Activated CD8-positive, alpha-beta memory T cell treated with anti-CD3 and anti-CD28 coated beads for 1 hour (primary cell): ENCODE measurements around the gene SLC12A3.
"Not testable (repeated sequence)": the region's sequence is repeated elsewhere in the genome, so short reads cannot be mapped to it uniquely, and the experiment has no call there.

Experiments
- DNase-seq, 2 donors: peaks; one replicate each; pipeline ENCODE4 v3.0.0-alpha.2; 2020; ENCODE audit warnings: low read depth in 1 of 2; ENCODE audit errors: extremely low read depth in 1 of 2

The SLC12A3 gene

DNA sequence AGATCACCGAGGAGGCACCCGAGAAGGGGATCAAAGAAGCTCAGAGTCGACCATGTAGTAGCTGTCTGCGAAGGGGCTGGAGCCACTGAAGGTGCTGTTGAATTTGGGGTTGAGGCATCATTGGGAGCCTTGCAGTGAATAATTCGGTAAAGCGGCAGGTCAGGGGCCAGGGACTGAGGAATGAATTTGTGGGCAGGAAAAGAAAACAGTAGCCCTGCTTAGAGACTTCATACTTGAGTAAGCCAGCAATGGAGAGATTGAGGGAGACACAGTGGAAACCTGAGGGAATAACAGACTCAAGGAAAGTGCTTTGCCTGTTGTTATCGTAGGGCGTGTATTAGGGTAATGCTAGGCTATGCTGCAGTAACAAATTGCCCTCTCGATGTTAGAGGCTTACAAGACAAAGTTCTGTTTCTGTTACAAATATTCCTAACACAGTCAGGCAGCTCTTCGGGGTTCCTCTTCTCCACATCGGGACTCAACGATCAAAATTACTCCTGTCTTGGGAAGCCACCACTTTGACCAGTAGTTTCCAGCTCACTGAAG lies 53.5 kb downstream of the SLC12A3 start:
- no peak for DNase-seq

DNA sequence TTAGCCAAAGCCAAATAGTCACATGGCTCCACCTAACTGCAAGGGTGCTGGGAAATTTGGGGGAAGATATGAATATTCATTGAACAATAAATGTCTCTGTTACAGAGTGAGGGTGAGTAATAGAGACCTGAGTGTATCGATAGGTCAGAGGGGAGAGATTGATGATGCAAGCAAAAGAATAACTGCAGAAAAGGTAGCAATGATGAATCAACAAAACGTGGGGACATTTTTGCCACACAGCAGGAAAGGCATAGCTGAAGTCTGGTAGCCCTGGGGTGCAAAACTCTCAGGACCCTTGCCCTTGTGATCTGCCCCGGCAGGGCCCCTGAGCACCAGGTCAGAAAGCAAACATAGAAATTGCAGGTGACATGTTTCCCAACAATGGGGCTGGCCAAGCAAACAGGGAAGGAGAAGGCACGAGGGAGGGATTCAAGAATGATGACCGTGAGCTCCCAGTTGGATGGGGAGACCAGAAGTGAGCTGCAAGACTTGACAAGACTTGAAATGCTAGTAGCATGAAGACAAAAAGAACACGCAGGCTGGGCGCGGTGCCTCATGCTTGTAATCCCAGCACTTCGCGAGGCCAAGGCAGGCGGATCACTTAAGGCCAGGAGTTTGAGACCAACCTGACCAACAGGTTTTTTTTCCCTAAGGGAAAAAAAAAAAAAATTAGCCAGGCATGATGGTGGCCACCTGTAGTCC lies 54.2 kb downstream of the SLC12A3 start:
- no peak for DNase-seq

DNA sequence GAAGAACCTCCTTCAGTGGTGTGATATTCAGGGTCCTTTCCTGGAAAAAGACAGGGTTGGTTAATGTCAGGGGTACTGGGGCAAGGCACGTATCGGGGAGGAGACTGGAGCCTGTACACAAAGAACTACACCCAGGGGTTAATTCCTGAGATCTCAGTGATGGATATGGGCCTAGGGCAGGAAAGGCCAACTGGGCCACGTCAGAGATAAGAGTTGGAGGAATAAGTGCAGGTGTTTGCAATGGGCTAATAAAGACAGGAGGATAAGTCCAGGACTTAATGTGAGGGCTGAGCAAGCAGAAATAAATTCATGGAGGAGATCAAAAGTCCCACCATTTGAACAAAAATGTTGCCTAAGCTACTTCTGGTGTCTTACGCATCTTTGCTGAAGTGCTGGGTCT lies 56.6 kb downstream of the SLC12A3 start:
- no peak for DNase-seq

DNA sequence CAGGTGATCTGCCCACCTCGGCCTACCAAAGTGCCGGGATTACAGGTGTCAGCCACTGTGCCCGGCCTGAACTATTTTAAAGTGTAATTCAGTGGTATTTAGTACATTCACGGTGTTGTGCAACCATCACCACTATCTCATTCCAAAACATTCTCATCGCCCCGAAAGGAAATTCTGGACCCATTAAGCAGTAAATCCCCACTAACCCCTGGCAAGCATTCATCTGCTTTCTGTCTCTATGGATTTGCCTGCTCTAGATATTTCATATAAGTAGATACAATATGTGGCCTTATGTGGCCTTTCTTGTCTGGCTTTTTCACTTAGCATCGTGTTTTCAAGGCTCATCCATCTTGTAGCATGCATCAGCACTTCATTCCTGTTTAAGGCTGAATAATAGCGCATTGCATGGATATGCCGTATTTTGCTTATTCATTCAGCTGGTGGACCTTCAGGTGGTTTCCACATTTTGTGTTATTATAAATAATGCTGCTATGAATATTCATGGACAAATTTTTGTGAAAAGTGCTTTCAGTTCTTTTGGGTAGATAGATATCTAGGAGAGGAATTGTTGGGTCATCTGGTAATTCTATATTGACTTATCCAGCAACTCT lies 58.6 kb downstream of the SLC12A3 start:
- no peak for DNase-seq

DNA sequence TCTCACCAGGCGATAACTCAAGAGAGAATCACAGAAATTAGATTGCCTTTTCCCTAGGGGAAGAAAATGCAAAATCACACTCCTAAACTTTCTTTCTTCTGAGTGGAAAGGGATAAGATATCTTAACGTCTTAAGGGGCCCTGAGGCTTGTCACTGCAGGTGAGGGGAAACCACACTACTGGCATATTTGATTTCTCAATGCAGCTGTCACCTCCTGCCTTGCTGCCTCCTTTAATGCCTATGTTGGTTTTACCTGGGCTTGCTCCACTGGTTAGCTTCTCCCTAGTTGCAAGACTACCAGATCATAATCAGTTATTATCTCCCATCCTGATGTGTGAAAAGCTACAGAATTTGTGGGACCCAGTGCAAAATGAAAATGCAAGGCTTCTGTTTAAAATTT lies 62.5 kb downstream of the SLC12A3 start:
- DNase-seq: no peak

GRCh38 chr16:56929639-56930038 lies 64.6 kb downstream of the SLC12A3 start:
- DNase-seq: no peak

GRCh38 chr16:56930486-56931270 lies 65.7 kb downstream of the SLC12A3 start:
- no peak for DNase-seq

DNA sequence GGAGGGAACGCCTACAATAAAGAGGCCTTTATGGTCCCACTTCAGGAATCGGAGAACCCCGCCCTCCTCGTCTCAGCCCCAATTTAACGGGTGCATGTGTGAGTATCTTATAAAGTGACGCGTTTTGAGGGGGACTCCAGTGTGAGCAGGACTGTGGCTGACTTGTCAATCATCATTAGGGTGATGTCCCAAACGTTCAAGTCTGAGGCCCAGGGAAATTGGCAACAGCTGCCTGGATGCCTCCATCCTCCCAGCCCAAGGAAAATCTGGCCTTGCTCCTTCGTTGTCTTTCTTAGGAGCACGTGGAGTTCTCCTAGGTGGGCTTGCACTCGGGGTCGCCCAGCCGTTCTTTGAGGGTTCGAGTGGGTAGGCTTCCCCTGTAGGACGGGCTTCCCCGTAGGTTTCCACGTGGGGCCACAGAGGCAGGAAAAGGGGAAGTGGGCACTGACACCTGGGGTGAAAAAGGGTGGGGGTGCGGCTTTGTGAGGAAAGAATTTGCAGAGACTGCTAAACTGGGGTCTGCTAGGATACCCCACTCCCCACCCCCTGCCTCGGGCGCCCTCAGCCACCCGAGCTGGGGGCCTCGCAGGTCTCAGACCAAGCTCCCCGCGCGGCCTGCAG lies 66.4 kb downstream of the SLC12A3 start:
- no peak for DNase-seq

- peak; percentile 98 to 99 for DNase-seq
These were observed 67.1 kb downstream of the SLC12A3 start, which contains the start of gene HERPUD1 for GRCh38 chr16:56931892-56932720. TSS of gene HERPUD1 (plus strand) at chr16:56932142. CDS start at chr16:56932245, 103 bp downstream.

- peak in 1 of 2 donors; percentile 17 for DNase-seq
These were observed 68.0 kb downstream of the SLC12A3 start for GRCh38 chr16:56932721-56933619.

- DNase-seq: no peak
These were observed 69.0 kb downstream of the SLC12A3 start for GRCh38 chr16:56933828-56934598.

- DNase-seq: not testable (repeated sequence)
These were observed 69.7 kb downstream of the SLC12A3 start for GRCh38 chr16:56934599-56935145.

DNA sequence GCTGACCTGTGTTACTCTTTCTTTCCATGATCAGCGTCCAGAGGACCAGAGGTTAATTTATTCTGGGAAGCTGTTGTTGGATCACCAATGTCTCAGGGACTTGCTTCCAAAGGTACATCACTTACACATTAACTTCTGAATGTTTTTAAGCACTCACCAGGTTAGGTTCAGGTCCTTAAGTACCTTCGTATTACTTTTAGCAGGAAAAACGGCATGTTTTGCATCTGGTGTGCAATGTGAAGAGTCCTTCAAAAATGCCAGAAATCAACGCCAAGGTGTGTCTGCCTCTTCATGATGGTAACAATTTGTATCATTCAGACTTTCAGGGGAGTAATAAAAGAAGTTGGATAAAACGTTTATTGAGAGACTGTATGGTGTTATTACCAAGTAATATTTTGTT lies 70.2 kb downstream of the SLC12A3 start:
- no peak for DNase-seq

- no peak for DNase-seq
These were observed 71.5 kb downstream of the SLC12A3 start for GRCh38 chr16:56936491-56936890.

GRCh38 chr16:56936950-56937349 lies 71.9 kb downstream of the SLC12A3 start:
- DNase-seq: no peak

DNA sequence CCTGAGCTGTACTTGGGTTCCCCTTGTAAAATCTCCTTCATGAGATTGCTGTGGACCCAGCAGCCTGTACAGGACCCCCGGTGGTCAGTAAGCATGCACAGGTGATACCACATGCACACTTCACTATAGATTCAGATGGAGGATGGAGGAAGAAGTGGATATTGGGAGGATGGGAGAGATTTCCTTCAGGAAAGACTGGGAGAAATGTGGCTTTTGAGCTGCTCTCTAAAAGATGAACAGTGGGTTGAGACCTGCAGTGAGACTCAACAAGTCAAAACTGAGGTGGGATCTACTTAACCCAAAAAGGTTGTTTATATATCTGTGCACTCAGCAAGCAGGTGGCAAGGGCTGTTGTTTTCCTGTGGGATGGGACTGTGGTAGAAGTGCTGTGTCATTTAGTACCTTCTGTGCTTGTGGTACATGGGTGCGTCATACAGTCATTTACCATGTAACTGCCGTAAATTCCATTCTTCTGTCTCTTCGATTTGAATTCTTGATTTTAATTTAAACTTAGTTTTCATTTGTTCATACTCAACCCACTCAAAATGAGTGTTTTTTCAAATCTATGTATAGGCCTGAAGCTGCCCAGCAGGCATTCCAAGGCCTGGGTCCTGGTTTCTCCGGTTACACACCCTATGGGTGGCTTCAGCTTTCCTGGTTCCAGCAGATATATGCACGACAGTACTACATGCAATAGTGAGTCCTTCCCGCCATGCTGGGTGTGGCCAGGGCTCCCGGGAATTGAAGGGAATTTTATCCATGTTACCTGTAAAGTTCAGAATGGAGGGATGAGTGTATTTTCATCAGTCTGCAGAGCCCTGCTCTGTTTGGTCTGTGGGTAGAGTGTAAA lies 73.9 kb downstream of the SLC12A3 start:
- DNase-seq: no peak

- no peak for DNase-seq
These were observed 74.8 kb downstream of the SLC12A3 start for GRCh38 chr16:56939801-56940200.
